ENCODE results near the gene CDKN2AIP. TPM values are rescaled to one million over a fixed set of nuclear protein-coding genes. Genes with fewer than 3 reads are reported as not detected.

Gene CDKN2AIP
- total RNA-seq, 2 experiments from 2014 or later = 31.2 to 36.3 TPM

DNA sequence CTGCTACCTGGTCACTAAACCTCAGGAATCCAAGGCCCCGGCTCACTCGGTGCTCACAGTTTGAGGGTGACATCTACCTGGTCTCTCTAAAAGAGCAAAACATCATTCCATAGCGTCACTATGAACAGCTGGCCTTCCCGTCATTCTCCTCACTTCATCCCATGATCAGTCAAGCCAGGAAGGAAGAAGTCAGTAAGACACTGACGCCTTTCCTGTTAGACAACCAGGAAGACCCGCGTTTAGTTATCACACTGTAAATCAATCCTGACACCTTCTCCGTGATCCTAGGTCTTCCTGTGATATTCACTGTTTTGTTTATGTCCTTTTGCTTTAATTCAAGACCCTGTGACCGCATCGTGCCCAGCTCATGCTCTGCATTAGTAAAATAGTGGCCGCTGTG, 31.6 kb upstream of the CDKN2AIP start:
- no peak for DNase-seq (ENCODE audit: low spot score)
- no TSS peak for BruUV-seq (replicated peaks)
- Histone ChIP-seq H3K4me3 (ENCODE audit: low read depth, low read length, poor library complexity, severe bottlenecking) (no peak overlapping the region), H3K9me3 (ENCODE audit: low read length) (no peaks in the 10 kb centered on the region), H3K36me3 (ENCODE audit: insufficient read depth, low read length) (no peaks in the 10 kb centered on the region), H3K4me2 (ENCODE audit: low read length) (no peak overlapping the region), H3K27ac (ENCODE audit: low read depth, low read length, poor library complexity, severe bottlenecking) (no peak overlapping the region), H2AFZ (ENCODE audit: low read length) (no peak overlapping the region), H3K4me1 (ENCODE audit: insufficient read depth, low read length, poor library complexity, severe bottlenecking) (peaks cover 11% of the 10 kb centered on the region), H3K79me2 (ENCODE audit: insufficient read depth, low read depth, low read length) (no peaks in the 10 kb centered on the region), H4K20me1 (ENCODE audit: insufficient read depth, low read length) (no peaks in the 10 kb centered on the region), H3K9me2 (ENCODE audit: insufficient read depth, low read length) (no peaks in the 10 kb centered on the region)
- intact Hi-C loops (cut with micrococcal nuclease; ENCODE audit: unreplicated experiment) = no loop called here
- TF ChIP-seq, protein P1, sequence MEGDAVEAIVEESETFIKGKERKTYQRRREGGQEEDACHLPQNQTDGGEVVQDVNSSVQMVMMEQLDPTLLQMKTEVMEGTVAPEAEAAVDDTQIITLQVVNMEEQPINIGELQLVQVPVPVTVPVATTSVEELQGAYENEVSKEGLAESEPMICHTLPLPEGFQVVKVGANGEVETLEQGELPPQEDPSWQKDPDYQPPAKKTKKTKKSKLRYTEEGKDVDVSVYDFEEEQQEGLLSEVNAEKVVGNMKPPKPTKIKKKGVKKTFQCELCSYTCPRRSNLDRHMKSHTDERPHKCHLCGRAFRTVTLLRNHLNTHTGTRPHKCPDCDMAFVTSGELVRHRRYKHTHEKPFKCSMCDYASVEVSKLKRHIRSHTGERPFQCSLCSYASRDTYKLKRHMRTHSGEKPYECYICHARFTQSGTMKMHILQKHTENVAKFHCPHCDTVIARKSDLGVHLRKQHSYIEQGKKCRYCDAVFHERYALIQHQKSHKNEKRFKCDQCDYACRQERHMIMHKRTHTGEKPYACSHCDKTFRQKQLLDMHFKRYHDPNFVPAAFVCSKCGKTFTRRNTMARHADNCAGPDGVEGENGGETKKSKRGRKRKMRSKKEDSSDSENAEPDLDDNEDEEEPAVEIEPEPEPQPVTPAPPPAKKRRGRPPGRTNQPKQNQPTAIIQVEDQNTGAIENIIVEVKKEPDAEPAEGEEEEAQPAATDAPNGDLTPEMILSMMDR (conservative IDR thresholded peaks at IDR 0.05; ENCODE audit: low read length) = no peak
- TF ChIP-seq EZH2phosphoT487 (IDR thresholded peaks at IDR 0.05; ENCODE audit: borderline replicate concordance, low read depth, low read length) = no peak
- ChIA-PET CTCF (ENCODE audit: unreplicated experiment) (no interaction called here), POLR2A (no interaction called here)

DNA sequence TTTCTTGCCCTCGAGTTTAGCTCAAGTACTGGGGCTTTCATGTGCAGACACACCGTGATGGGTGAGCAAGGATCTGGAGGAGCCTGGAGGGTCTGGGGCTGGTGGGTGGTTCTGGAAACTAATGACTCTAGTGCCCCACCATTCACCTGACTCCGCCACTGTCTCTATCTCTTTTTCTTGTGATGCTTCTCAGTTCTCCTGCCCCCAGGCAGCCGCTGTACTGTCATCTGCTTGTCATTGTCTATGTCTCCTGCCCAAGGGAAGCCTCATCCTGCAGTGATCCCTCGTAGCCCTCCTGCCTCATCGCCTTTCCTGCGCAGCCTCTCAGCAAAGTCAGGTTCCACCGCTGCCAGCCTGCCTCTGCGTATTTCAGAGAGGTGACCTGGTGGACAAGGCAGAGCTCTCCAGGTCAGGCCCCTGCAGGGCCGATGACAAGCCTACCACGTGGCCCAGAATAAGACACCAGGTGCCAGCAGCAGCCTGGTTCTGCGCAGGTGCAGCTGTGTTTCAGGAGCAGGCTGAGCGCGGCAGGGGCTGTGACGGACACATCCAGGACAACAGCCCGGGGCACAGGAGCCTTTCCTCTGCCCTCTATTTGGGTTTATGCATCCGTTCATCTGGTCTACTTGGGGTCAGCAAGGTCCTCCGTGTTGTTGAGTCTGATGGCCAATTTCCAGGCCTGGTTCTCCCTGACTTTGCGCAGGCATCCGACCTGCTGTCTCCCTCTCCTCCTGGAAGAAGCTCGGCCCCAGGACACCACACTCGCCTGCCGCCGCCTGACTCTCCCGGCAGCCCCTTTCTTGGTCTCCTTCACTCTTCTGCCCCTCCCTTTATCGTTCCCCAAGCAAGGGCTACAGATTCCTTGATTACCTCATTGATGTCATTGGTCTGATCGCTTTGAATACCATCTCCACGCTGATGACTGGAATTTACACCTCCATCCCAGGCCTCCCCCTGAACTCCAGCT, 30.9 kb upstream of the CDKN2AIP start:
- DNase-seq (ENCODE audit: low spot score) = no peak
- no peak overlapping the region for H3K4me3 ChIP-seq (ENCODE audit: low read depth, low read length, poor library complexity, severe bottlenecking)
- POLR2A ChIA-PET = no interaction called here

More for the DNA sequence above, 30.9 kb upstream of the CDKN2AIP start:
- no peaks in the 10 kb centered on the region for H3K9me2 ChIP-seq (ENCODE audit: insufficient read depth, low read length)
- no peaks in the 10 kb centered on the region for H3K36me3 ChIP-seq (ENCODE audit: insufficient read depth, low read length)
- peaks cover 8% of the 10 kb centered on the region for H3K4me1 ChIP-seq (ENCODE audit: insufficient read depth, low read length, poor library complexity, severe bottlenecking)
- intact Hi-C loops (cut with micrococcal nuclease; ENCODE audit: unreplicated experiment) = no loop called here
- no peak overlapping the region for H3K4me2 ChIP-seq (ENCODE audit: low read length)
- no peaks in the 10 kb centered on the region for H4K20me1 ChIP-seq (ENCODE audit: insufficient read depth, low read length)
- CTCF ChIA-PET (ENCODE audit: unreplicated experiment) = interaction anchor here (0.5 kb wide), 1 partner anchor 31 kb away, joined by 3 read pairs; the partner anchor contains the start of gene CDKN2AIP
- no peak overlapping the region for H2AFZ ChIP-seq (ENCODE audit: low read length)
- TF ChIP-seq, protein P1 (conservative IDR thresholded peaks at IDR 0.05; ENCODE audit: low read length) = no peak
- H3K9me3 ChIP-seq (ENCODE audit: low read length) = no peaks in the 10 kb centered on the region
- no peaks in the 10 kb centered on the region for H3K79me2 ChIP-seq (ENCODE audit: insufficient read depth, low read depth, low read length)
- no TSS peak for BruUV-seq (replicated peaks)
- H3K27ac ChIP-seq (ENCODE audit: low read depth, low read length, poor library complexity, severe bottlenecking) = no peak overlapping the region
